SU-DHL-6 (cell line): Measurements from ENCODE around the gene PDE2A.

ENCODE experiments used
- H2AFZ ChIP-seq: fragments of 200-600 bp; sonication (generic); 2 replicates; pipeline ENCODE4 v1.6.1; 2014; ENCODE audit warnings: low read depth, mild to moderate bottlenecking, moderate library complexity, mixed read lengths, antibody characterized with exemption, low read length; ENCODE audit not compliant: severe bottlenecking
- H3F3A ChIP-seq: fragments of 200-600 bp; shearing (Covaris generic); 2 replicates; pipeline ENCODE4 v1.6.0; 2016; ENCODE audit warnings: antibody characterized with exemption, mild to moderate bottlenecking; ENCODE audit not compliant: insufficient read depth
- H3K27ac ChIP-seq: fragments of 200-600 bp; sonication (generic); 2 replicates; pipeline ENCODE4 v1.5.1; 2016; ENCODE audit warnings: low read depth, mild to moderate bottlenecking, low read length, moderate library complexity, mixed read lengths
- H3K27me3 ChIP-seq: fragments of 200-600 bp; sonication (generic), shearing (Covaris generic); 2 replicates; pipeline ENCODE4 v1.6.0; 2014; ENCODE audit warnings: mild to moderate bottlenecking, low read length
- H3K36me3 ChIP-seq: fragments of 200-600 bp; sonication (generic); 2 replicates; pipeline ENCODE4 v1.6.1; 2014; ENCODE audit warnings: mild to moderate bottlenecking, low read length, mixed read lengths
- H3K4me2 ChIP-seq: fragments of 300-600, 200-600 bp; shearing (Covaris generic), sonication (generic); 2 replicates; pipeline ENCODE4 v1.6.0; 2014; ENCODE audit warnings: low read length, low read depth, mild to moderate bottlenecking; ENCODE audit not compliant: poor library complexity, severe bottlenecking
- H3K4me3 ChIP-seq: fragments of 200-600 bp; sonication (generic); 2 replicates; pipeline ENCODE4 v1.5.1; 2014; ENCODE audit warnings: antibody characterized with exemption, low read length, mild to moderate bottlenecking, mixed read lengths; ENCODE audit not compliant: insufficient read depth, poor library complexity, severe bottlenecking
- H3K79me2 ChIP-seq: fragments of 200-600 bp; sonication (generic); 2 replicates; pipeline ENCODE4 v1.6.1; 2014; ENCODE audit warnings: mild to moderate bottlenecking, low read length, moderate library complexity; ENCODE audit not compliant: insufficient read depth
- H3K9ac ChIP-seq: fragments of 200-600 bp; sonication (generic); 2 replicates; pipeline ENCODE4 v1.7.0; 2014; ENCODE audit warnings: mild to moderate bottlenecking, low read length
- H3K9me2 ChIP-seq: fragments of 200-600 bp; sonication (generic); replicated peaks from 2 replicates; pipeline ENCODE4 v1.6.1; 2014; ENCODE audit warnings: low read length; ENCODE audit not compliant: insufficient read depth
- H3K9me3 ChIP-seq: fragments of 200-600 bp; sonication (generic); 2 replicates; pipeline ENCODE4 v1.6.1; 2014; ENCODE audit warnings: low read length, mixed read lengths; ENCODE audit not compliant: insufficient read depth
- H4K20me1 ChIP-seq: fragments of 200-600 bp; sonication (generic); 2 replicates; pipeline ENCODE4 v1.6.1; 2014; ENCODE audit warnings: low read depth, mild to moderate bottlenecking, antibody characterized with exemption, low read length, moderate library complexity, mixed read lengths
- CTCF ChIP-seq: fragments of 200-600 bp; sonication (generic); IDR thresholded peaks from one replicate; pipeline ENCODE4 v1.5.1; 2017; ENCODE audit warnings: antibody characterized with exemption, mild to moderate bottlenecking, low read length, moderate library complexity; ENCODE audit not compliant: insufficient read depth, poor library complexity, severe bottlenecking
- EZH2phosphoT487 ChIP-seq: fragments of 200-600 bp; sonication (generic), shearing (Covaris generic); conservative IDR thresholded peaks from 2 replicates; pipeline ENCODE4 v1.6.1; 2018; ENCODE audit warnings: mild to moderate bottlenecking, antibody characterized with exemption, low read length, moderate library complexity, mixed read lengths

Gene PDE2A

GRCh38 chr11:72696866-72697700, 22.9 kb upstream of the PDE2A start:
- no peak overlapping the region for H2AFZ ChIP-seq
- H4K20me1 ChIP-seq, result no peaks in the 10 kb centered on the region
- no peak for TF ChIP-seq CTCF
- no peak for TF ChIP-seq EZH2phosphoT487
- H3K36me3 ChIP-seq, result no peaks in the 10 kb centered on the region
- no peaks in the 10 kb centered on the region for H3K9me2 ChIP-seq
- H3K9me3 ChIP-seq, result no peaks in the 10 kb centered on the region
- H3K79me2 ChIP-seq, result no peaks in the 10 kb centered on the region
- no peaks in the 10 kb centered on the region for H3F3A ChIP-seq
- H3K27ac ChIP-seq, result no peak overlapping the region
- no peak overlapping the region for H3K4me3 ChIP-seq
- H3K27me3 ChIP-seq, result no peaks in the 10 kb centered on the region
- no peak overlapping the region for H3K4me2 ChIP-seq
- H3K9ac ChIP-seq, result no peak overlapping the region

DNA sequence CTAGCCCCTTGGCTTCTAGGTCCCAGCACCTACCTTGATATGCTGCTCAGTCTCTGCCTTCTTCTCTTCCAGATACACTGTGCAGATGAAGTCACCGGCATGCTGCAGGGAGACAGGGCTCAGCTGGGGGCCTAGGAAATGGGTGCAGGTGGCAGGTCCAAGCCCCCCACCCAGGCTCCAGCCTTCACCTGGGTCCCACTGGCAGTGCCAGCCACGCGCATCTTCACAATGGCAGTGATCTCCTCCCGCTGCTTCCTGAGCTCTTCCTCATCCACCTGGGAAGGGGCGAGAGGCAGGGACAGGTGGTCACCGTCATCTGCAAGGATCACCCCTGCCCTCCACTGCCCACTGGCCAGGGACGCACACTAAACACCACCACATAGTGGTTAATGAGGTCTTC, 21.1 kb upstream of the PDE2A start:
- Histone ChIP-seq H3K9ac (no peak overlapping the region), H3K27me3 (no peaks in the 10 kb centered on the region), H3K4me2 (no peak overlapping the region), H3K36me3 (no peaks in the 10 kb centered on the region), H3K9me3 (no peaks in the 10 kb centered on the region), H3F3A (no peaks in the 10 kb centered on the region), H3K9me2 (no peaks in the 10 kb centered on the region), H3K27ac (no peak overlapping the region), H4K20me1 (no peaks in the 10 kb centered on the region), H3K79me2 (no peaks in the 10 kb centered on the region), H3K4me3 (no peak overlapping the region), H2AFZ (no peak overlapping the region)
- no peak for TF ChIP-seq CTCF
- no peak for TF ChIP-seq EZH2phosphoT487

- no peaks in the 10 kb centered on the region for H3K79me2 ChIP-seq
- H2AFZ ChIP-seq, result no peak overlapping the region
- no peak overlapping the region for H3K9ac ChIP-seq
- no peaks in the 10 kb centered on the region for H3K27me3 ChIP-seq
- no peak overlapping the region for H3K4me3 ChIP-seq
- no peaks in the 10 kb centered on the region for H4K20me1 ChIP-seq
- no peaks in the 10 kb centered on the region for H3F3A ChIP-seq
- H3K4me2 ChIP-seq, result no peak overlapping the region
- TF ChIP-seq EZH2phosphoT487 (no peak), CTCF (no peak)
- H3K27ac ChIP-seq, result no peak overlapping the region
- no peaks in the 10 kb centered on the region for H3K36me3 ChIP-seq
- H3K9me2 ChIP-seq, result no peaks in the 10 kb centered on the region
- H3K9me3 ChIP-seq, result no peaks in the 10 kb centered on the region
These were observed 19.2 kb upstream of the PDE2A start for GRCh38 chr11:72693271-72693968.
